ENCODE results near the gene DAB1.

DAB1 gene

GRCh38 chr1:57116871-57117270 lies 307.0 kb downstream of the DAB1 start:
- H3F3A ChIP-seq (ENCODE audit: insufficient read depth, low read length): no peaks in the 10 kb centered on the region
- H3K27ac ChIP-seq (ENCODE audit: low read depth, low read length, poor library complexity, severe bottlenecking): no peak overlapping the region
- no peaks in the 10 kb centered on the region for H3K27me3 ChIP-seq (ENCODE audit: insufficient read depth, low read length)
- no peaks in the 10 kb centered on the region for H3K36me3 ChIP-seq (ENCODE audit: insufficient read depth, low read length)
- no peaks in the 10 kb centered on the region for H3K4me1 ChIP-seq (ENCODE audit: insufficient read depth, low read length, severe bottlenecking)
- H3K9ac ChIP-seq (ENCODE audit: low read length): no peak overlapping the region
- H4K20me1 ChIP-seq (ENCODE audit: insufficient read depth, low read length): no peaks in the 10 kb centered on the region
- H3K4me3 ChIP-seq (ENCODE audit: low read depth, low read length, poor library complexity, severe bottlenecking): no peak overlapping the region
- no peak for TF ChIP-seq EZH2 (IDR thresholded peaks at IDR 0.05; ENCODE audit: borderline replicate concordance, low read length)
- TF ChIP-seq CTCF (IDR thresholded peaks at IDR 0.05; ENCODE audit: low read length): no peak
- no peaks in the 10 kb centered on the region for H3K79me2 ChIP-seq (ENCODE audit: insufficient read depth, low read length)
- no peak overlapping the region for H3K4me2 ChIP-seq (ENCODE audit: low read length)
- H3K9me2 ChIP-seq (ENCODE audit: low read depth, low read length): no peaks in the 10 kb centered on the region
- no peaks in the 10 kb centered on the region for H3K9me3 ChIP-seq (ENCODE audit: low read length)
- no peak overlapping the region for H2AFZ ChIP-seq (ENCODE audit: low read length)

- Histone ChIP-seq H3K4me2 (ENCODE audit: low read length) (no peak overlapping the region), H3K4me3 (ENCODE audit: low read depth, low read length, poor library complexity, severe bottlenecking) (no peak overlapping the region), H3K36me3 (ENCODE audit: insufficient read depth, low read length) (no peaks in the 10 kb centered on the region), H3K4me1 (ENCODE audit: insufficient read depth, low read length, severe bottlenecking) (no peaks in the 10 kb centered on the region), H3K9ac (ENCODE audit: low read length) (no peak overlapping the region), H3K79me2 (ENCODE audit: insufficient read depth, low read length) (no peaks in the 10 kb centered on the region), H3K27me3 (ENCODE audit: insufficient read depth, low read length) (no peaks in the 10 kb centered on the region), H3K9me3 (ENCODE audit: low read length) (no peaks in the 10 kb centered on the region), H3F3A (ENCODE audit: insufficient read depth, low read length) (no peaks in the 10 kb centered on the region), H3K9me2 (ENCODE audit: low read depth, low read length) (no peaks in the 10 kb centered on the region), H3K27ac (ENCODE audit: low read depth, low read length, poor library complexity, severe bottlenecking) (no peak overlapping the region), H4K20me1 (ENCODE audit: insufficient read depth, low read length) (no peaks in the 10 kb centered on the region), H2AFZ (ENCODE audit: low read length) (no peak overlapping the region)
- TF ChIP-seq CTCF (IDR thresholded peaks at IDR 0.05; ENCODE audit: low read length): no peak
- no peak for TF ChIP-seq EZH2 (IDR thresholded peaks at IDR 0.05; ENCODE audit: borderline replicate concordance, low read length)
Measured at GRCh38 chr1:57115030-57115614, 308.7 kb downstream of the DAB1 start.

GRCh38 chr1:57112148-57112547 lies 311.7 kb downstream of the DAB1 start:
- no peaks in the 10 kb centered on the region for H4K20me1 ChIP-seq (ENCODE audit: insufficient read depth, low read length)
- no peak overlapping the region for H3K4me3 ChIP-seq (ENCODE audit: low read depth, low read length, poor library complexity, severe bottlenecking)

More at GRCh38 chr1:57112148-57112547, 311.7 kb downstream of the DAB1 start:
- Histone ChIP-seq H2AFZ (ENCODE audit: low read length) (no peak overlapping the region), H3K27ac (ENCODE audit: low read depth, low read length, poor library complexity, severe bottlenecking) (no peak overlapping the region), H3K4me1 (ENCODE audit: insufficient read depth, low read length, severe bottlenecking) (no peaks in the 10 kb centered on the region), H3K36me3 (ENCODE audit: insufficient read depth, low read length) (no peaks in the 10 kb centered on the region), H3K9ac (ENCODE audit: low read length) (no peak overlapping the region), H3K4me2 (ENCODE audit: low read length) (no peak overlapping the region), H3K9me2 (ENCODE audit: low read depth, low read length) (no peaks in the 10 kb centered on the region), H3K79me2 (ENCODE audit: insufficient read depth, low read length) (no peaks in the 10 kb centered on the region), H3F3A (ENCODE audit: insufficient read depth, low read length) (no peaks in the 10 kb centered on the region), H3K27me3 (ENCODE audit: insufficient read depth, low read length) (no peaks in the 10 kb centered on the region), H3K9me3 (ENCODE audit: low read length) (no peaks in the 10 kb centered on the region)
- TF ChIP-seq CTCF (IDR thresholded peaks at IDR 0.05; ENCODE audit: low read length): no peak
- TF ChIP-seq EZH2 (IDR thresholded peaks at IDR 0.05; ENCODE audit: borderline replicate concordance, low read length): no peak

Data from OCI-LY1 (cell line).